ENCODE measurements around the gene IQSEC1.
A peak's percentile ranks its signal among the peaks of the same experiment; 100 is the strongest.

IQSEC1 gene

GRCh38 chr3:12903881-12904280, 169.3 kb downstream of the IQSEC1 start:
- FAIRE-seq = no peak

GRCh38 chr3:12903000-12903800, 170.0 kb downstream of the IQSEC1 start:
- FAIRE-seq = no peak

- no peak for FAIRE-seq
These were observed 170.8 kb downstream of the IQSEC1 start for GRCh38 chr3:12902181-12902999.

GRCh38 chr3:12901623-12902045, 171.6 kb downstream of the IQSEC1 start:
- no peak for FAIRE-seq

GRCh38 chr3:12900885-12901411, 172.3 kb downstream of the IQSEC1 start:
- FAIRE-seq = no peak

GRCh38 chr3:12898965-12899755, 174.1 kb downstream of the IQSEC1 start:
- no peak for FAIRE-seq

GRCh38 chr3:12898290-12898964, 174.8 kb downstream of the IQSEC1 start:
- no peak for FAIRE-seq

- no peak for FAIRE-seq
These were observed 175.6 kb downstream of the IQSEC1 start for GRCh38 chr3:12897381-12898289.

GRCh38 chr3:12896063-12896985, 176.9 kb downstream of the IQSEC1 start:
- no peak for FAIRE-seq

- FAIRE-seq = no peak
These were observed 177.7 kb downstream of the IQSEC1 start for GRCh38 chr3:12895391-12896062.

GRCh38 chr3:12894629-12895028, 178.6 kb downstream of the IQSEC1 start:
- FAIRE-seq = no peak

- no peak for FAIRE-seq
These were observed 179.4 kb downstream of the IQSEC1 start for GRCh38 chr3:12893852-12894251.

GRCh38 chr3:12893247-12893646, 180.0 kb downstream of the IQSEC1 start:
- FAIRE-seq = no peak

GRCh38 chr3:12892840-12893189, 180.4 kb downstream of the IQSEC1 start:
- no peak for FAIRE-seq

- peak; percentile 44 for FAIRE-seq
These were observed 181.0 kb downstream of the IQSEC1 start for GRCh38 chr3:12891985-12892839.

- no peak for FAIRE-seq
These were observed 181.7 kb downstream of the IQSEC1 start for GRCh38 chr3:12891391-12891984.

GRCh38 chr3:12890610-12891390, 182.4 kb downstream of the IQSEC1 start:
- no peak for FAIRE-seq

All from G401.6 (cell line).